ENCODE data around the gene MACROD2.

DNA sequence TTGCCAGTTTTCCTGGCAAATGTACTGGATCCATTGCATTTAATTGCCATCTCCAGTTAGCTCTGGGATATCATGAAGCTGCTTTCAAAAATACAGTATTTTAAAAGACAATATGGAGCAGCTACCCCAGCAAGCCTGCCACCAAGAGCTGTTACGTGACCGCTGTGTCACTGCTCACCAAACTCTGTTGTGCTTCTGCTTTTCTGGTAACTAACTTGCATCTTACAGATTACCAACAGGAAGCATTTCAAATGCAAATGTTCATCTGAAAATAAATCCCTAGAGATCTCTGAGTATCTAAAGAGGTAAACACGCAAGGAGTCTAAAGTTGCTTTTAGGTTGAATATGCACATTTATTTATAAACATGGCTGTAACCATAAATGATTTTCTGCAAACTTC is 1569.7 kb downstream of the MACROD2 start:
- TF ChIP-seq PPARA (CRISPR knock-in tag; IDR thresholded peaks at IDR 0.05; ENCODE audit: borderline replicate concordance) (no peak), ARNTL (CRISPR knock-in tag; IDR thresholded peaks at IDR 0.05; ENCODE audit: borderline replicate concordance, low read depth) (no peak), BACH2 (CRISPR knock-in tag; IDR thresholded peaks at IDR 0.05; ENCODE audit: borderline replicate concordance) (no peak), CSRNP3 (CRISPR knock-in tag; IDR thresholded peaks at IDR 0.05) (no peak), CREB5 (CRISPR knock-in tag; IDR thresholded peaks at IDR 0.05; ENCODE audit: low read depth) (no peak), GLIS3 (CRISPR knock-in tag; IDR thresholded peaks at IDR 0.05) (no peak), SNAI2 (CRISPR knock-in tag; IDR thresholded peaks at IDR 0.05) (no peak), ZNF565 (CRISPR knock-in tag; conservative IDR thresholded peaks at IDR 0.05; ENCODE audit: low read depth) (no peak)
- TF ChIP-seq, protein P1, sequence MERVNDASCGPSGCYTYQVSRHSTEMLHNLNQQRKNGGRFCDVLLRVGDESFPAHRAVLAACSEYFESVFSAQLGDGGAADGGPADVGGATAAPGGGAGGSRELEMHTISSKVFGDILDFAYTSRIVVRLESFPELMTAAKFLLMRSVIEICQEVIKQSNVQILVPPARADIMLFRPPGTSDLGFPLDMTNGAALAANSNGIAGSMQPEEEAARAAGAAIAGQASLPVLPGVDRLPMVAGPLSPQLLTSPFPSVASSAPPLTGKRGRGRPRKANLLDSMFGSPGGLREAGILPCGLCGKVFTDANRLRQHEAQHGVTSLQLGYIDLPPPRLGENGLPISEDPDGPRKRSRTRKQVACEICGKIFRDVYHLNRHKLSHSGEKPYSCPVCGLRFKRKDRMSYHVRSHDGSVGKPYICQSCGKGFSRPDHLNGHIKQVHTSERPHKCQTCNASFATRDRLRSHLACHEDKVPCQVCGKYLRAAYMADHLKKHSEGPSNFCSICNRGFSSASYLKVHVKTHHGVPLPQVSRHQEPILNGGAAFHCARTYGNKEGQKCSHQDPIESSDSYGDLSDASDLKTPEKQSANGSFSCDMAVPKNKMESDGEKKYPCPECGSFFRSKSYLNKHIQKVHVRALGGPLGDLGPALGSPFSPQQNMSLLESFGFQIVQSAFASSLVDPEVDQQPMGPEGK (CRISPR knock-in tag; IDR thresholded peaks at IDR 0.05; ENCODE audit: borderline replicate concordance): no peak
- TF ChIP-seq, protein P2, sequence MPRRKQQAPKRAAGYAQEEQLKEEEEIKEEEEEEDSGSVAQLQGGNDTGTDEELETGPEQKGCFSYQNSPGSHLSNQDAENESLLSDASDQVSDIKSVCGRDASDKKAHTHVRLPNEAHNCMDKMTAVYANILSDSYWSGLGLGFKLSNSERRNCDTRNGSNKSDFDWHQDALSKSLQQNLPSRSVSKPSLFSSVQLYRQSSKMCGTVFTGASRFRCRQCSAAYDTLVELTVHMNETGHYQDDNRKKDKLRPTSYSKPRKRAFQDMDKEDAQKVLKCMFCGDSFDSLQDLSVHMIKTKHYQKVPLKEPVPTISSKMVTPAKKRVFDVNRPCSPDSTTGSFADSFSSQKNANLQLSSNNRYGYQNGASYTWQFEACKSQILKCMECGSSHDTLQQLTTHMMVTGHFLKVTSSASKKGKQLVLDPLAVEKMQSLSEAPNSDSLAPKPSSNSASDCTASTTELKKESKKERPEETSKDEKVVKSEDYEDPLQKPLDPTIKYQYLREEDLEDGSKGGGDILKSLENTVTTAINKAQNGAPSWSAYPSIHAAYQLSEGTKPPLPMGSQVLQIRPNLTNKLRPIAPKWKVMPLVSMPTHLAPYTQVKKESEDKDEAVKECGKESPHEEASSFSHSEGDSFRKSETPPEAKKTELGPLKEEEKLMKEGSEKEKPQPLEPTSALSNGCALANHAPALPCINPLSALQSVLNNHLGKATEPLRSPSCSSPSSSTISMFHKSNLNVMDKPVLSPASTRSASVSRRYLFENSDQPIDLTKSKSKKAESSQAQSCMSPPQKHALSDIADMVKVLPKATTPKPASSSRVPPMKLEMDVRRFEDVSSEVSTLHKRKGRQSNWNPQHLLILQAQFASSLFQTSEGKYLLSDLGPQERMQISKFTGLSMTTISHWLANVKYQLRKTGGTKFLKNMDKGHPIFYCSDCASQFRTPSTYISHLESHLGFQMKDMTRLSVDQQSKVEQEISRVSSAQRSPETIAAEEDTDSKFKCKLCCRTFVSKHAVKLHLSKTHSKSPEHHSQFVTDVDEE (CRISPR knock-in tag; IDR thresholded peaks at IDR 0.05): no peak
